Measurements from ENCODE around the gene RPS6KA4. TPM values are rescaled to one million over a fixed set of nuclear protein-coding genes. Genes with fewer than 3 reads are reported as not detected.
"Not testable (repeated sequence)": the region's sequence is repeated elsewhere in the genome, so short reads cannot be mapped to it uniquely, and the experiment has no call there.

RPS6KA4 gene
- total RNA-seq, 1 donor = 35.8 TPM

- no peak for TF ChIP-seq CTCF (IDR thresholded peaks at IDR 0.05; ENCODE audit: insufficient read depth, low read depth, low read length)
- H3K4me3 ChIP-seq (ENCODE audit: low read depth, low read length) = no peak overlapping the region
- DNase-seq (ENCODE audit: low read depth) = no peak
Measured at GRCh38 chr11:64321533-64321932, 37.4 kb upstream of the RPS6KA4 start.

GRCh38 chr11:64322925-64323260 lies 36.1 kb upstream of the RPS6KA4 start:
- no peak for TF ChIP-seq CTCF (IDR thresholded peaks at IDR 0.05; ENCODE audit: insufficient read depth, low read depth, low read length)
- no peak overlapping the region for H3K4me3 ChIP-seq (ENCODE audit: low read depth, low read length)
- no peak for DNase-seq (ENCODE audit: low read depth)

GRCh38 chr11:64323373-64323772 lies 35.6 kb upstream of the RPS6KA4 start:
- no peak for TF ChIP-seq CTCF (IDR thresholded peaks at IDR 0.05; ENCODE audit: insufficient read depth, low read depth, low read length)
- no peak for DNase-seq (ENCODE audit: low read depth)
- H3K4me3 ChIP-seq (ENCODE audit: low read depth, low read length) = no peak overlapping the region

- not testable (repeated sequence) for DNase-seq (ENCODE audit: low read depth); H3K4me3 ChIP-seq (ENCODE audit: low read depth, low read length)
Measured at GRCh38 chr11:64323984-64324383, 35.0 kb upstream of the RPS6KA4 start.

- DNase-seq (ENCODE audit: low read depth) = no peak
- TF ChIP-seq CTCF (IDR thresholded peaks at IDR 0.05; ENCODE audit: insufficient read depth, low read depth, low read length) = no peak
- H3K4me3 ChIP-seq (ENCODE audit: low read depth, low read length) = no peak overlapping the region
Measured at GRCh38 chr11:64324692-64325469, 34.1 kb upstream of the RPS6KA4 start.

- H3K4me3 ChIP-seq (ENCODE audit: low read depth, low read length) = no peak overlapping the region
- DNase-seq (ENCODE audit: low read depth) = no peak
- no peak for TF ChIP-seq CTCF (IDR thresholded peaks at IDR 0.05; ENCODE audit: insufficient read depth, low read depth, low read length)
Measured at GRCh38 chr11:64327375-64327774, 31.6 kb upstream of the RPS6KA4 start.

GRCh38 chr11:64327993-64328392 lies 31.0 kb upstream of the RPS6KA4 start:
- DNase-seq (ENCODE audit: low read depth) = no peak
- no peak for TF ChIP-seq CTCF (IDR thresholded peaks at IDR 0.05; ENCODE audit: insufficient read depth, low read depth, low read length)
- H3K4me3 ChIP-seq (ENCODE audit: low read depth, low read length) = no peak overlapping the region
